CD4-positive, alpha-beta T cell treated with Interleukin-2 at 100 ng/mL for 4 hours (primary cell): ENCODE data around the gene YBX1.

ENCODE experiments used
- DNase-seq: peaks from one replicate; pipeline ENCODE4 v3.0.0-alpha.2; 2020; ENCODE audit warnings: low spot score

YBX1 gene

DNA sequence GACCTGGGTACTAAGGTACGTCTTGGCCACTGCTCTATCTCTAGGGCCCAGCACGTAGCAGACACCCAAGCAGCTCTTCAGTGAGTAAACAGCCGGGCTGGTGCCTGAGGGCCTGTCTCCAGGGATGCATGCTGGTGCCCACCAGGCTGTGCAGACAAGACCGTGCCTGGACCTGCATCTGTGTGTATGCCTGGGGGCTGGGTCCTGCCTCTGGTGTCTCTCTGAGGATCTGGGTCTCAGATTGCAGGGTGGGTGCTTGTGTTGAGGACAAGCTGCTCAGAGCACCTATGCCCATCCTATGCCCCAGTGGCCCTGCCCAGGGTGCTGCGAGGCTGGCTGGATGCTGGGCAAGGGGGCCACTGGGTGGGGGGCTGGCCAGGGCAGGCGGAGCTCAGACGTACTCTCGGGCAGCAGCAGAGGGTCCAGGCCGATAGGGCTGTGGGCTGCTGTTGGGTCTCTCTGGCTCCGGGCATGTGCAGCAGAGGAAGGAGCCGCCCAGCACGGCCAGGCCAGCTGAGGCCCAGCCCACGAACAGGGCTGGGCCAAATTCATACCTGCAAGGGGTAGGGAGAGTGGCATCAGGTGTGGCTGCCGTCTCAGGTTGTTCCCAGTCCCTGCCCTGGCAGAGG, 53.4 kb downstream of the YBX1 start:
- no peak for DNase-seq

DNA sequence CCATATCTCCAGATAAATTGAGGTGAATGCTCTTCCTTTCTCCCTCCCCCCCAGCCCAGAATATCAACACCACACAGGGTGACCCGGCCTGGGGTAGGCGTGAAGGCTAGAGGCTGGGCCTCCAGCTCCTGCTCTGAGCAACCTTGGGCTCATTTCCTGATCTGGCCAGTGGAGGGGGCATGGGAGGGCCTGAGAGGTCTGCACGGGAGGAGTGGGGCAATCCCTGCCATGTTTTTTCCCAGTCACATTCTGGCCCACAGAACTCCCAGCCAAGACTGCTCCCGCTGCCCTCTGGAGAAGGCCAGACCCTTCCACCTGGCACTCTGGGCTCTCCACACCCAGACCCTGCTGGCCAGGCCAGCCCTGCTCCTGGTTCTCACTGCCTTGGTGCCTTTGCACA, 53.9 kb downstream of the YBX1 start:
- no peak for DNase-seq

DNA sequence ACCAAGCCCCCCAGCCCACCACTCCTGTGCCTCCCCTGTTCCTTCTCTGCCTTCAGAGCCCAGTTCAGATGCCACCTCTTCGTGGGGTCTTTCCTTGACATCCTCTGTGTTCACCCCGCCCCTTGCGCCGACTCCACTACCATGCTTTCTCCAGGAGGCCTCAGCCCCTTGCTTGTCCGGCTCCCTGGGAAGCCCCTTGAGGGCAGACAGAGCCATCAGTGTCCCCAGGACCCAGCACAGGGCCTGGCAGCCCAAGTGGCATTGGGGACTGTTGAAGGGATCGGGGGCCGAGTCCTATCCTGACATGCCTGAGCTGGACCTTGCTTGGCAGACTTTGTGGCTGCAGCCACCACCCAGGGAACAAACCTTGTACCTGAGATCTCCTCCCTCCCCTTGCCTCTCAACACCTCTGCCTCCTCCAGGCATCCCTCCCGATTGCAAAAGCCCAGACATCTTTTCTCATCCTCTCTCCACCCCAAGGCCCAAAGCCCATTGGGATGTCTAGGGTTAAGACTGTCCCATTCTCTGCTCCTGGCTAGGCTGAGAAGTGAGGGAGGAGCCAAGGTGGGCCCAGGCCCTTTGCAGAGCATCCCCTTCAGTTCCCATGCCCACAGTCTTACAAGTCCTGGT, 54.5 kb downstream of the YBX1 start:
- no peak for DNase-seq

DNA sequence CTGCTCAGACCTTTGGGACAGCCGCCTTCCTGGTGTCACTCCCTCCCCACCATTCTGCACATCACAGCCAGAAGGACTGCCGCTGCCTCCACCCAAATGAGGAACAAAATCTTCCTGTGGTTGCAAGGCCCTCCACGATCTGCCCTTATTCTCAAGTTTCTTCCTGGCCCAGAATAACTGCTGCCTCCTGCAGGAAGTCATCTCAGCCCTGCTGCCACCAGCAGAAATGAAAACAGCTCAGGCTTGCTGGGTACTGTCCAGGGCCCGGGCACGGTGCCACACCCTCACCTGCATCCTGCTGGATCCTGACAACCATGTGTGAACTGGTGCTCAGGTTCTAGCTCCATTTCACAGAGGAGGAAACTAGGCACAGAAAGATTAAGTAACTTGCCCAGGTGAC, 55.0 kb downstream of the YBX1 start:
- DNase-seq = peak; percentile 5

DNA sequence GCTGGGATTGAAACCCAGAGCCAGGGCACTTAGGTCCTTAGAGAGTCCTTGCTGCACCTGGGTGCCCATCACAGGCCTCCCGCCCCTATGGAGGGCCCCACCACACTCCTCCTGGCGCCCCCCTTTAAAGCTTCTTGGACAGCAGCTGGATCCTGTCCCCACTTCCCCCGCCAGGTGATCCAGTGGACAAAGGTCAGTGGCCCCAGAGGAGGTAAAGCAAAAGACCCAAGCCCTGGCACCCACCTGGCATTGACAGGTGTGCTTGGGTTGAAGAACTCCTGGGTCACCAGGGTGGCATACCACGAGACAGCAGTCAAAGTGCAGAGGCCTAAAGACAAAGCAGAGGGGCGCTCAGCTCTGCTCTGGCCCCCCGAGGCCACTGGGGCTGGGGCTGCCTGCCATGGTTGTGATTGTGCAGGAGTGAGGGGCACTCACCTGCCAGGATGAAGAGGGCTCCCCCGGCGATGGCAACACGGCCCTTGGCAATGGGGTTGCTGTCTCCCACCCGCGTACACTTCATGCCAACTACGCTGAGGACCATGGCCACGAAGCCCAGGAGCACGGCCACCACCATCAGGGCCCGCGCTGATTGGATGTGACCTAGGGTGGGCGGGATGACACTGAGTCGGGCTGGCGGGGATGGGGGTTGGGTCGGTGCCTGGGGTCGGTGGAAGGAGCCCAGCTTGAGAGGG, 55.9 kb downstream of the YBX1 start:
- DNase-seq = no peak

DNA sequence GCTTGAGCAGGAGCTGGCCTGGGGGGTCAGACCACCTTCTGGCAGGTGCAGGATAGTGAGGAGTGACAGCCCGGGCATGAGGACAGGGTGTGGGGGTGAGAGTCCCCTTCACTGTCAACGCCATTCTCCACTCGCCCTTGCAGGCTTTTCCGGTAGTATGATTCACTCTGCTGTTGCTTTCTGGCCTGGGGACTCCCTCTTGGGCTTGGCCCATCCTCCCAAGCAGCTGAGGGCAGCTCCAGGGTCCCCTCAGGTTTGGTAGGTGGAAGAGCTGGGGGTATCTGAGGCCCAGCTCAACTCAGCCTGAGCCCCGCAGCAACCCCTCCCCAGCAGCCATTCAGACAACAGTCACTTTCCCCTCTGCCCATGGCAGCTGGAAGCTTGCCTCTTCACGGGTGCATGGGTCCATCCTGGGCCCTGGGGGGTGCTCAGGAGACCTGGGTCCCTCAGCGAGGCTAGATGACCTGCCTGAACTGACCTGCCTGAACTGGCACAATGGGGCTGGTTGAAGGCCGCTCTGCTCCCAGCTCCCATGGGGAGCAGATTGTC, 56.5 kb downstream of the YBX1 start:
- DNase-seq = no peak

DNA sequence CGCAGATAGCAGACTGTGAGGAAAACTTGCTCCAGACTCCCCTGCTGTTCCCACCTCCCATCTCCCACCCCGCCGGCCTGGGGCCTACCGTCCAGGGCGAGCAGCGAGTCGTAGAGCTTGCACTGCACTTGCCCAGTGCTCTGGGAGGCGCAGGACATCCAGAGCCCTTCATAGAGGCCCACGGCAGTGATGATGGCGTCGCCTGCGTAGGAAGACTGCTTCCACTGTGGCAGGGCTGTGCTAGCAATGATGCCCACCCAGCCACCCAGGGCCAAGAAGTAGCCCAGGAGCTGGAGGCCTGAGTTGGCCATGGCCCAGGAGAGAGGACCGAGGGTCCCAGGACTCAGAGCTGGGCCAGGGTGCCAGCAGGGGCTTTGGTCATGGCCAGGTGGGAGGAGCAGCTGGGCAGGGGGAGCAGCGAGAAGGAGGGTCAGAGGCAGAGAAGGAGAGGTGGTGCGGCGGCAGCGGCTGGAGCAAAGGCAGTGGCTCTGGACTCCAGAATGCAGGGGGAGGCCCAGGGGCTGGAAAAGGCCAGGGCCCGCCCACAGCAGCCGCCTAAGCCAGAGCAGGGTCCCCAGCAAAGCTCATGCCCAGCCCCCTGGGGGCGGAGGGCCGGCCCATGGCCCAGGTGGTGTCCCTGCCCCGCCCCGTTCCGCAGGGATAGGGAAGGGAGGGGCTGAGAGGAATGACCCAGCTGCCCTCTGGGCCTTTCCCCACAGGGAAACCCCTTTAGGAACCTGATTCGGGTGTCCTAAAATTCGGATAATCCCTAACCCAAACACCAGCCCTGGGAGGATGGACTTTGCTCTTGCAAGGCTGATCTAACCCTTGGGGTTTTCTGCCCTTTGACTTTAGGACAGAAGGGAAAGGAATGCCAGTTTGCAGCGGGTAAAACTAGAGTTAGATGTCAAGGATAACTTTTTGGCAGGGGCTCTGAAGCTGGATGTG, 57.8 kb downstream of the YBX1 start, which contains the start of gene CLDN19:
TSS of gene CLDN19 (minus strand) at position 484 of the 948 bp plus-strand sequence. CDS start at position 311, 173 bp downstream.
- DNase-seq = no peak

DNA sequence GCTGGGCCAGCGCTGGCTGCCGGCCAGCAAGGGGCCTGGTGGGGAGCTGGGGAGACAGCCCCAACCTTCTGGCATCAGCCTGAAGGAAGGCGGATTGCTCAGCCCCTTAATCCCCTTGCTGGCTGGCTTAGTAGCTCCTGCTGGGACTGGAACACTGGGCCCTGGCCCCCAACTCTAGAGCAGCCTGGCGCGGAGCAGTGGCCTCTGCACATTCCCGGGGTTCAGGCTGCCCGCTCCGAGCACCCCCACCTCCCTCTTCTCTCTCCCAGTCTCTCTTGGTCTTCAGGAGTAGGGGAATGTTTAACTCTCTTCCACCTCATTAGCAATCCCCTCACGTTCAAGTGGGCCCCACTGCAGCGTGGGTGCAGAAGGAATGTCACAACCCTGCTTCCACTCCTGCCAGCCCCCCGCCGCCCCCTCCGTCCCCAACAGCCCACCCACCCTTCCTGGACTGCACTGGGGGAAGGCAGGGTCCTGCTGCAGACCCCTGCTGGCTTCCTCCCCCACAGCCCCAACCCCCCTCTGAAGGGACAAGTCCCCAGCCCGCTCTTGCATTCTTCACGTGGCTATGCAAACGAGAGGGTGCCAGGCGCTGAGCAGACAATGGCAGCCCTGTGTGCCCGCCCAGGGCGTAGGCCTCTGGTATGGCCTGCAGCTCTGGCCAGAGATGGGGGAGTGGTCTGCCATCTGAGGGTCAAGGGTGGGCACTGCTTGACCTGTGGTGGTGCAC, 58.8 kb downstream of the YBX1 start:
- DNase-seq = no peak

DNA sequence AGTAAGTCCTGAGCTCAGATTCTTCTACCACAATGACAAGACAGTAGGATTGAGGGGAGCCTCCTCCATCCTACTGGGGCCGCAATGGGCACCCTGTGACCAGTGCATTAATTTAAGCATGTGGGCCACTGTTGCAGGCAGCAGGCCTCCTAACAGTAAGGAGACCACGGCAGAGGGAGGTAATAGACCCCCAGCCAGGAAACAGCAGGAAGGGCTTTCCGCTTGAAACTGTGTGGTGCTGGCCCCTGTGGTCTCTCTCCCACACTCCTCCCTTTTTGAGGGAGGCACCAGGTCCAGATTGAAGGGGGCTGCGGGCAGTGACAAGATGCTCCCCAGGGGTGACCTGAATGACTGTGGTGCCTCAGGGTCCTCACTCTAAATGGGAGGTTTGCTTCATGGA, 59.5 kb downstream of the YBX1 start:
- DNase-seq = no peak

DNA sequence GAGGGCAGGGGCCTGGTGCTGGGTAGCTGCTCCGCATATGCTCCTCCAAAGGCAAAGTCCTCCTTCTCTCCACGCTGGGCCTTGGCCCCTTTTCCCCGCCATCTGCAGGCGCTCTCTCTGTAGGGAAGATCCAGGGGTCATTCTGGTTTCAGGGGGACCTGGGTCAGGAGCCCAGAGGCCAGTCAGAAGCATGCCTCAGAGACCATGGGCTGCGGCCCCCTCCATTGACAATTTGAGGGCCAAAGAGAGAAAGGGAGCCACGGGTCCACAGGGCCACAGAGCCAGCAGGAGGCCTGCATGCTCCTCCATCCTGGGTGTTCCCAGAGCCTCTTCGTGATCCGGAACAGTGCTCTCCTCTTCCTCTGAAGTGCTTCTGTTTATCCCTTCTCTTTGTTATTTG, 59.9 kb downstream of the YBX1 start:
- no peak for DNase-seq

DNA sequence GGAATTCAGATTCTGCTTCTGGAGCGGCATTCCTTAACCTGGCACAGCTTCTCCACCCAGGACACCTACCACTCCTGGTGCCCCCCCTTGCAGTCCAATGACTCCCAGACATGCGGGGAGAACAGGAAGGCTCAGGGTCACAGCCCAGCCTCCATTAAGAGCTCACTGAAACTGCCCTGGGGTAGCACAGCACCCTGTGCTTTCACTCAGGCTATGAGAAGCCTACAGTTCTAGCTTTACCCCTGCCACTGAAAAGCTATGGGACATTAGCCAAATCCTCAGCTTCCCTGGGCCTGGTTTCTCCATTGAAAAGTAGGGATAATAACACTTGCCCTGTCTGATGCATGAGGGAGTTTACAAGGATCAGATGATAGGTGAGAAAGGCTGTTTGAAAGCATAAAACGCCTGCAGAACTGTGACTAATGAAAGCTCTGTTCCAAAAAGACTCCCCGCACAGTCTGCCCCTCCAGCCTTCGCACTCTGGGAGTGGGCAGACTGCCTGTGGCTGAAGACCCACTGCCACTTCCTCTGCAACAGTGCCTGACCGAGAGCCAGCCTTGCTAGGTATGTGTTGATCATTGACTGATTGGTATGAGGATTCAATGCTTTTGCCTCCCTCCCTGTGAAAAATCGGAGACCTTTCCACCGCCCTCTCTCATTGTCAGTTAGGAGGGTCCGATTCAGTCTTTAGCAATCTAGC, 60.5 kb downstream of the YBX1 start:
- no peak for DNase-seq

DNA sequence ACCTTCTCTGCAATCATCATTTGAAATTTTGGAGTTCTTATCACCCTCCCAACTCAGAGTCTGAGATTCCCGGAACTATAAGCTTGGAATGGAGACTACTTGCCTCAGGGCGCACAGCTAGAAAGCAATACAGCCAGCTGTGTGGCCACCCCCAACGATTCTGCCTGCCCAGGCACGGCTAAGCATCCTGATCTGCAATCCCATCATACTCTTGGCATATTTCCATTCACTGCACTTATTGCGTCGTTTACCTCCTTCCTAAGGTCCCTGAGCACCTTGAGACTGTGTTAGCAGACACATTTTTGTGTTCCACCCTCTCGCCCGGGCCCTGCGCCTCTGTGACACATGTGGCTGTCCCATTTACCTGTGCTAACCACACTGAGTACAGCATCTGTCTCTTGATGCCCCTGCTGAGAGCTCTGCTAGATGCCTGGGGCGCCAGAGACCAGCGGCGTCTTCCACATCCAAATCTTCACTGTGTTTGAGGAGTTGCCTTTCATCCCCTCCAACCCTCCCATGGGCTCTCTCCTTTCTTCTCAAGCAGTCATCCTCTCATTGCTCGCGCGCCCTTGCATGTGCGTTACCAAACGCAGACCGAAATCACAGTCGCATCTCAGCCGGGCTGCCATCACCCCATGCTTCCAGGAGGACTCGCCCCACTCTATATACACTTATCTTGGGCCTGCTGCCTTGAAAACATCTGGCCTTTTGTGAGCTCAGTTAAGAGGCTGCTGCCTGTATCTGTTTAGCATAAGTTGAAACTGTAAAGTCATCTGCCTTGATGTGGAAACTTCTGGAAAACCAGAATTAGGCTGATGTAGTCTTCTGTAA, 61.3 kb downstream of the YBX1 start:
- no peak for DNase-seq

DNA sequence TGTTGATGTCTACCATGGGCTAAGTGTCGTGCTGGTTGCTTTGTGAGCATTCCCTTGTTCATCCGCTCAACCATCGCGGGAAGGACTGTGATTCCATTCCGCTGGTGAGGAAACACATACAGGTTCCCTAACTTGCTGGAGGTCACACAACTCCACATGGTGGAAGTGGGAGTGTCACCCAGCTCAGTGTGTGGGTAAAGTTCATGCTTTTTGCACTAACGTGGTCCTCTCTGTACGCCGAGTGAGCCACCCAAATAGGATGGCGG, 61.9 kb downstream of the YBX1 start:
- DNase-seq = no peak

DNA sequence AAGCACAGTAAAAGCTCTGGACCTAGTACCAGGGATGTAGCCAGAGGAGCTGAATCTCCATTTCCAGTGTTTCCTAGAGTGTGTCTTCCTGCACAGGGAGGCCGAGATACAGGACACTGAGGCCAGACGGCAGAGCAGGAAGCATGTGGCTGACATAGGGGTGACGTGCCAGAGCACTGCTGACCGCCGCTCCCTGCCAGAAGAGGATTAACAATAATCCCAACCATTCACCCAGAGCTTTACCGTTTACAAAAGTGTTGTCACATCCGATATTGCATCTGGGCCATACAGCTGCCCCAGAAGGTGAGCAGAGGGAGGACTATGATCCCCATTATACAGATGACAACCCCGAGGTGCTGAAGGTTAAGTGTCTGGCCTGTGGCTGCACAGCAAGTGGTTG, 63.6 kb downstream of the YBX1 start:
- no peak for DNase-seq

DNA sequence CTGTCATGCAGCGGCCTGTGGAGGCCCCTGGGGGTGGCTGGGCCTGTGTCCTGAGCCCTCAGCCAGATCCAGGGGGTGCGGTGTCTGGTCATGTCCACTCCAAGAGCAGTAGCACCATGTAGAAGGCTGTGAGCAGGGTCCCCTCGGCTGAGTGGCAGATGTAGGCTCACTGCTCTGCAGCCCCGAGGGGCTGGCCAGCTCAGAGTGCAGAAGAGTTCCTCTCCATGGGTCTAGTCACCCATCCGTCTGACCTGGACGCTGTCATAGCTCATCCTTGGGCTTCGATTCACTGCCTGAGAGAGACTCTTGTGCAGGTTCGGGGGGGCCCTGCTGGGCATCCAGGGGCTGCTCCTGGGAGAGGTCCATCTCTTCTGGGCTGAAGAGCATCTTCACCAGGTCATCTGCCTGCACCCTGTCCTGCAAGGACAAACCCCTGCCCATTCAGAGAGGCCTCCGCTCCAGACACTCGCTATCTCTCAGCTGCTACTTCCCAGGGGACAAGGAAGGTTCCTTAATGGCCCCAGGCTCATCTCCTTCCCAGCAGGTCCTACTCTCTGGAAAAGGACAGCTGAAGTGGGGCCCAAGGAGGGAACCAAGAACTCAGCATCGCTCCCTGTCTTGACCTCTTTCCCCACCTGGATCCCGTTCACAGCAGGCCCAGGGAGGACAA, 64.4 kb downstream of the YBX1 start:
- DNase-seq = no peak

DNA sequence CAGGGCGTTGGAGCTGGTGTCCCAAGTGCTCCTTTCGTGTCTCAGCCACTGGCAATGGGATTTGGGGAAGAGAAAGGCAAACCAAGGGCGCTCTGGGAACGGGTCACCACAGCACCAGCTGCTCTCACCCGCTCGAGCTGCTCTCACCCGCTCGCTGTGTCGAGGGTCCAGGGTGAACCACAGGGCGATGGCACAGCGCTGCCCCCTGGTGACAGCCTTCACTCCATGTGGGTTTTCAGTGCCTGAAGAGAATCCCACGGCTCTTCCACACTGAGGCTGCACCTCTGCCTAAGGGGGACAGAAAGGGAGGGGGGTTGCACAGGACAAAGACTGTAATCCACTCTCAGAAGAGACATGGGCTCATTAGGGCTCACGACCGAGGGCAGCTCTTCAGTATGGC, 64.9 kb downstream of the YBX1 start:
- DNase-seq = peak; percentile 32

DNA sequence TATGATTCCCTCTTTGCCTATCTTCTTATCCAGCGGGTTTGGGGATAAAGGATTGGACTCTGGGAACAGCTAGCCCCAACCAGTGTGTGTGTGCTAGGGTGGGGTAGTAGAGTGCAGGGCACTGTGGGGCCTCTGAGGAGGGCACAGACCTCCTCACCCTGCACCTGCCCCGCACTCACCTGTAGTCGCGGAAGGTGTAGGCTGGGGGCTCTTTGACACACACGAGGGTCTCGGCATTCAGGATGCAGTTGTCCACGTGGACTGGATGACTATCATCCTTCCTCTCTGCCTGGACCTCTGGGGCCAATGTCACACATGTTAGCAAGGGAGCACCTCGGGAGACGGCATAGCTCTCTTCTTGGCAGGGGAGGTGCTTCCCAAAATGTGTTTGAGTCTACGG, 65.8 kb downstream of the YBX1 start:
- DNase-seq = no peak

DNA sequence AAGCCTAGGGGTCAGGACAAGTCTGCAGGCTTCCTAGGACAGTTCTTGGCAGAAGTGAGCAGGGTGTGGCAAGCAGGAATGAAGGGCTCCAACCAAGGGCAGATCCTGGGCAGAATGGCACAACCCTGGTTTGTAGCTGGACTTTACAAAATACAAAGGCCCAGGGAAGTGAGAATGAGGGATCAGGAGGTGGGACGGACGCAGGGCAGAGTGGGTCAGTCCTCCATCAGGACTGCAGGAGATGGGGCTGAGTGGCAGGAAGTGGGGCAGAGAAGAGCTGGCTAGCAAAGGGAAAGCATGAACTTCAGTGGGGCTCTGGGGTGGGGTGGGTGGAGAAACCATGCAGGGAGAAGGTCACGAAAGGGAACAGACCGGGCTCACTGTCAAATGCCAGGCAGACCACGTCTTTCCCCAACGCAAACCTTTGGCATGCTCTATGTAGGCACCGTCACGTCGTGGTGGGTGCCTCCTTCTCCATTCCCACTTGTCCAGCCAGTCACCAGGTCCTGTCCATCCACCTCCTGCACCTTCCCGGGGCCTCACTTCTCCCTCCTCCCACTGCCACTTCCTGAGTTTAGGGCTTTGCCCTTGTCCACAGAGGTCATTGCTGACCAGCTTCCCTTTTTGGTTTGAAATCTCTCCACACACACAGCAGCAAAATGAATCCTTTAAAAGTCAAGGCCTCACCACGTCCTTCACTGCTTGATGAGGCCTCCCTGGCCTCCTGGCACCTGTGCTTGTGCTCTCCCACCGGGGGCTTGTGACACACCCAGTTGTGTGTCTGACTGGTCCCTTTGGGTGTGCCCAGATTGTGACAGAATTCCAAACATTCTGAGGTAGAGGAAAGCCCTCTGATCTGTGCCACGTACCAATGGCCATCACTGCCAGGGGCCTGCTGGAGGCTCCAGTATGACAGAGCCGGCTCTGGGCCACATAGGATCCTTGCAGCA, 66.5 kb downstream of the YBX1 start:
- DNase-seq = no peak
